Aorta (tissue), 5 donors: Measurements from ENCODE around the gene GAGE12F. TPM values are rescaled to one million over a fixed set of nuclear protein-coding genes. Genes with fewer than 3 reads are reported as not detected.
A peak's percentile ranks its signal among the peaks of the same experiment; 100 is the strongest.
"Not testable (repeated sequence)": the region's sequence is repeated elsewhere in the genome, so short reads cannot be mapped to it uniquely, and the experiment has no call there.

Source experiments
- ATAC-seq: fragments of 200-7000 bp; cut with Tn5 transposase; one replicate; pipeline ENCODE4 v1.9.1; 2022; ENCODE audit warnings: moderate library complexity; ENCODE audit not compliant: low FRiP score
- DNase-seq, 2 donors: peaks; one replicate each; pipeline ENCODE4 v3.0.0-alpha.2; 2020
- H3K27ac ChIP-seq, 2 donors: one replicate each; pipeline ENCODE4 v1.5.1; 2013; ENCODE audit warnings: low read length in 2 of 2, mild to moderate bottlenecking in 2 of 2, moderate library complexity in 2 of 2, control low read depth in 1 of 2, inconsistent platforms in 1 of 2, low read depth in 1 of 2
- H3K27me3 ChIP-seq, 2 donors: one replicate each; pipeline ENCODE4 v1.6.1; 2013; ENCODE audit warnings: control low read depth in 1 of 2, low read length in 1 of 2, mild to moderate bottlenecking in 1 of 2, moderate library complexity in 1 of 2; ENCODE audit not compliant: insufficient read depth in 2 of 2, control insufficient read depth in 1 of 2
- H3K36me3 ChIP-seq, 2 donors: one replicate each; pipeline ENCODE4 v1.6.1; 2013; ENCODE audit warnings: control low read depth in 1 of 2, low read length in 1 of 2, mild to moderate bottlenecking in 1 of 2; ENCODE audit not compliant: insufficient read depth in 2 of 2, control insufficient read depth in 1 of 2
- H3K4me1 ChIP-seq, 2 donors: one replicate each; pipeline ENCODE4 v1.6.1; 2013; ENCODE audit warnings: low read length in 2 of 2, control low read depth in 1 of 2, mild to moderate bottlenecking in 1 of 2, moderate library complexity in 1 of 2; ENCODE audit not compliant: insufficient read depth in 2 of 2, control insufficient read depth in 1 of 2
- H3K4me3 ChIP-seq, 2 donors: one replicate each; pipeline ENCODE4 v1.5.1; 2013; ENCODE audit warnings: low read length in 2 of 2, control low read depth in 1 of 2, mild to moderate bottlenecking in 1 of 2
- H3K9me3 ChIP-seq: one replicate; pipeline ENCODE4 v1.6.1; 2013; ENCODE audit warnings: mild to moderate bottlenecking, low read length; ENCODE audit not compliant: control insufficient read depth
- WGBS, 2 donors: extraction: QIAGEN DNeasy Blood & Tissue Kit; methylation state at CpG; one replicate each; pipeline ENCODE4 v1.1.7; 2013; 5-methylcytosine and 5-hydroxymethylcytosine counted together
- intact Hi-C, 2 donors: fragments of 100-400 bp; cut with DNase I; formaldehyde crosslinking; loops; one replicate each; pipeline versions ENCODE4 v1.14.2 to v1.15.0; 2022
- polyA plus RNA-seq, 2 donors: library from polyadenylated mRNA; stranded (reverse); fragments of 200-250 nt; gene quantifications; one replicate each; pipeline ENCODE4 v1.2.3, GENCODE V29; 2013
- total RNA-seq, 2 donors: library from RNA; stranded (reverse); fragmentation: NEBNext Ultra II Directional; extraction: Animal tissue kit (Norgen Biotek cat#: 25700); gene quantifications; one replicate each; pipeline ENCODE4 v1.2.1, GENCODE V29; 2021
- donor health status: healthy with polysubstance abuse.
- donor health status: Bipolar disorder and iron deficiency.
- donor health status: DM: no; HTN: no; CAD: no.
- donor health status: DM: no; HTN: no; CAD: no.
- donor health status: DM: yes; HTN: yes; CAD: no.

The GAGE12F gene
- total and polyA plus RNA-seq, 4 donors: not detected

DNA sequence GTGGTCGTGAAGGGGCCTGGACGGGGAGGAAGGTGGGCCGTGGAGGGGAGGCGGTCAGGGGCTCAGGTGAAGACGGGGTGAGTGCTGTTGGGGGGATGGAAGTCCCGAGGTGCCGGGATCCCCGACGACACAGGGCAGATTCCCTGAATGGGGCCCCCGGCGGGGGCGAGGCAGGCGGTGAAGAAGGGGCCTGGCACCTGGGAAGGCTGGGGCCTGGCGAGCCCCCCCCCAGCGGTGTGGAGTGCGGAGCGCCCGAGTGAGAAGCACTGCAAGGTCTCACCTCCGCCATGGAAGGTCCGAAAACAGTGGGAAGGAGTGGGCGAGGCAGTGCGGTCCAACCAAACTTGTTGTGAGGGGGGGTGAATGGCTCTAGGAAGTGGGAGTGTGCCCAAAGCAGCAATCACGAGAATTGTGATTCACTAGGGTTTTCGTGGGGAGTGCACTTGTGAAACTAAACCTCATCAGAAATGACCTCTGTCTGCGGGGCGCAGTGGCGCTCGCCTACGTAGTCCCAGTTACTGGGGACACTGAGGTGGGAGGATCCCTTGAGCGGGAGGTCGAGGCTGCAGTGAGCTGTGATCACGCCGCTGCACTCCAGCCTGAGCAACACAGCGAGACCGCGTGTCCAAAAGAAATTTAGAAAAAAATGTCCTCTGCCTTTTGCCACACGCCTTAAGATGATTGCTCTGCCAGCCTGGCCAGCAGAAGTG lies 29.3 kb downstream of the GAGE12F start:
- peak; percentile 60 to 83 for DNase-seq
- H3K4me3 ChIP-seq, H3K36me3 ChIP-seq, intact Hi-C loops, H3K27me3 ChIP-seq, H3K27ac ChIP-seq, ATAC-seq, H3K9me3 ChIP-seq, H3K4me1 ChIP-seq: not testable (repeated sequence)
- WGBS, 2 donors: 90 to 92% methylated on average over 25 of the region's 37 CpGs

DNA sequence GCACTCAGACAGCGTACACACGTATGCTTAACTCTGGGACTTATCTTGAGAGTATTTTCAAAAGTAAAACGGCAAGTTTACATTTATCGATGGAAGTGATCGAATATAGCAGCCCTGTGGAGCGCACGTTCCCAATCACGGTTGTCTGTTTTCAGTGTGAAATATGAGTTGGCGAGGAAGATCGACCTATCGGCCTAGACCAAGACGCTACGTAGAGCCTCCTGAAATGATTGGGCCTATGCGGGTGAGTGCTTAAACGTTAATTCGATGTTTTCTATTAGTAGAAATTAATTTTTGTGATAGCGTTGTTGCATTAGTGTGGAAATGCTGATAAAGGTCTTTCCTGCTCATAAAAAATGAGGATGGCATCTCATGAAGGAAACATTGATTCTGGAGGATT lies 29.8 kb downstream of the GAGE12F start:
- DNase-seq: peak in 1 of 2 donors; percentile 22
- H3K27ac ChIP-seq, H3K9me3 ChIP-seq, ATAC-seq, intact Hi-C loops, H3K4me1 ChIP-seq, H3K27me3 ChIP-seq, H3K4me3 ChIP-seq, H3K36me3 ChIP-seq: not testable (repeated sequence)
- 91 to 92% methylated on average over 10 to 11 of the region's 17 CpGs for WGBS, 2 donors

DNA sequence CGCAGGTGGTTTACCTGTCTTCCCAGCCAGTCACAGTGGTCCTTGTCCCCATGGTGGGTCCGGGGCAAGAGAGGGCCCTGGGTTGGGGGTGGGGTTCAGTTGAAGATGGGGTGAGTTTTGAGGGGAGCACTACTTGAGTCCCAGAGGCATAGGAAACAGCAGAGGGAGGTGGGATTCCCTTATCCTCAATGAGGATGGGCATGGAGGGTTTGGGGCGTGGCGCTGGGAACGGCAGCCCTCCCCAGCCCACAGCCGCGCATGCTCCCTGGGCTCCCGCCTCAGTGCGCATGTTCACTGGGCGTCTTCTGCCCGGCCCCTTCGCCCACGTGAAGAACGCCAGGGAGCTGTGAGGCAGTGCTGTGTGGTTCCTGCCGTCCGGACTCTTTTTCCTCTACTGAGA lies 38.1 kb downstream of the GAGE12F start, which contains the start of gene GAGE1:
GAGE1 (plus strand) TSS at position 301 of the 400 bp plus-strand sequence. CDS start 1,155 bp downstream, outside the sequence.
- H3K4me3 ChIP-seq, H3K27ac ChIP-seq, ATAC-seq, intact Hi-C loops, DNase-seq, H3K9me3 ChIP-seq, H3K36me3 ChIP-seq, H3K27me3 ChIP-seq, H3K4me1 ChIP-seq: not testable (repeated sequence)
- WGBS, 2 donors: no CpG with 5 or more reads among the region's 16 CpGs

DNA sequence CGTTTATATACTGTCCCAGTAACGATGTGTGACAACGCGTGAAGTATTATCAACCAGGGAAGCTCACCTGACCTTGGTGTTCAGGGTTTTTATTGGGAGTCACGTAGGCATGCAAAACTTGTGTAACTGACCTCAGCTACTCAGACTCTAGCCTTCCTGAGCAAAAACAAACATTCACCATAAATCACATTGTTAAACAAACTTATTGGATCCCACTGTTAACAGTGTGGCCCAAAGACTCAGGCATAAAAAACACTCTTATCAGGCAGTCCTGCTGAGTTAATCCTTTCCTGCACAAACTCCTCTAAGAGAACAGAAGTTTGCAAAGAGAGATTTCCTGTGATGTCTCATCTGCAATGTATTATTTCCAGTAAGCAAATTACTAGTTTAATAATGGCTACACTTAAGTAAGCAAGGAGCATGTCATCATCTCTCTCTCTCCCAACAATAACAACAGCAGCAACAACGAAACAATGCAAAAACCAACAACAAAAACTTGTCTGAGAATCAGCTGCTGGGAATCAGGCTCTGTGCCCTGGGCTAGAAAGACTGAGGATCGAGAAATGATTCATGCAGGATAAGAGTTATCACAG lies 50.2 kb downstream of the GAGE12F start:
- 34 to 35% methylated on average over 7 of the region's 7 CpGs for WGBS, 2 donors
- Histone ChIP-seq H3K27me3 (no peaks in the 10 kb centered on the region), H3K4me3 (no peak overlapping the region), H3K36me3 (no peaks in the 10 kb centered on the region), H3K27ac (no peak overlapping the region), H3K9me3 (no peaks in the 10 kb centered on the region), H3K4me1 (no peaks in the 10 kb centered on the region)
- ATAC-seq (no peak), DNase-seq (no peak)
- intact Hi-C loops: no loop called here

Other genes starting within 250 kb of the GAGE12F start
- gene GAGE12J, start 238.8 kb upstream of the GAGE12F start, total RNA-seq: not detected
- gene GAGE12J, start 238.8 kb upstream of the GAGE12F start, polyA plus RNA-seq: not detected
- not detected for gene GAGE13, start 229.3 kb upstream of the GAGE12F start, total RNA-seq
- gene GAGE13, start 229.3 kb upstream of the GAGE12F start, polyA plus RNA-seq: not detected
- gene GAGE12C, start 28.7 kb upstream of the GAGE12F start, total RNA-seq: not detected
- gene GAGE12C, start 28.7 kb upstream of the GAGE12F start, polyA plus RNA-seq: not detected
- gene GAGE12D, start 19.1 kb upstream of the GAGE12F start, total RNA-seq: not detected
- gene GAGE12D, start 19.1 kb upstream of the GAGE12F start, polyA plus RNA-seq: not detected
- gene GAGE12E, start 9.6 kb upstream of the GAGE12F start, total RNA-seq: not detected
- not detected for gene GAGE12E, start 9.6 kb upstream of the GAGE12F start, polyA plus RNA-seq
- not detected for gene GAGE12G, start 9.6 kb downstream of the GAGE12F start, total RNA-seq
- gene GAGE12G, start 9.6 kb downstream of the GAGE12F start, polyA plus RNA-seq: not detected
- gene GAGE12H, start 19.1 kb downstream of the GAGE12F start, total RNA-seq: not detected
- not detected for gene GAGE12H, start 19.1 kb downstream of the GAGE12F start, polyA plus RNA-seq
- gene GAGE2A, start 28.7 kb downstream of the GAGE12F start, total RNA-seq: not detected
- not detected for gene GAGE2A, start 28.7 kb downstream of the GAGE12F start, polyA plus RNA-seq
- gene GAGE1, start 38.2 kb downstream of the GAGE12F start, total RNA-seq: not detected
- not detected for gene GAGE1, start 38.2 kb downstream of the GAGE12F start, polyA plus RNA-seq
- not detected for gene PAGE1, start 135.1 kb downstream of the GAGE12F start, total RNA-seq
- gene PAGE1, start 135.1 kb downstream of the GAGE12F start, polyA plus RNA-seq: not detected